T1000 (cell line): ENCODE measurements around the gene ZDHHC4.
"Not testable (repeated sequence)": the region's sequence is repeated elsewhere in the genome, so short reads cannot be mapped to it uniquely, and the experiment has no call there.

Experiments
- DNase-seq: peaks from one replicate; lab custom pipeline; 2025; ENCODE audit warnings: mixed read lengths; lab: John Stamatoyannopoulos, UW

ZDHHC4 gene

DNA sequence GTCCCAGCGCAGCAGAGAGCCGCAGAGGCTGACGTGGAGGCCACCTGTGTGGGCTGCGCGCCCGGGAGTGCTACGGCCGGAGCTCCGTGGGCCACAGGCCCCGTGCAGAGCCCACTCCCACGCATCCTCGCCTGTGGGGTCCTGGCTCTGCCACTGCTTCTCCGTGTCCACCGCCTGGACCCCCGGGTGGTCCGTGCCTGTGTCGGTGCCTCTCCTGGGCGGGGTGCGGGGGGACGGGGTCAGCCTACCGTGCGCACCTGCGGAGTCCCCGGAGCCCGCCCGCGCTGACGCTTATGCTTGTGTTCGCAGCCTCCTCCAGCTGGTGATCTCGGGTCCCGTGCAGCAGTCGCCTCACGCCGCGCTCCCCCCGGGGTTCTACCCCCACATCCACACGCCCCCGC lies 30.4 kb downstream of the ZDHHC4 start:
- DNase-seq = no peak

DNA sequence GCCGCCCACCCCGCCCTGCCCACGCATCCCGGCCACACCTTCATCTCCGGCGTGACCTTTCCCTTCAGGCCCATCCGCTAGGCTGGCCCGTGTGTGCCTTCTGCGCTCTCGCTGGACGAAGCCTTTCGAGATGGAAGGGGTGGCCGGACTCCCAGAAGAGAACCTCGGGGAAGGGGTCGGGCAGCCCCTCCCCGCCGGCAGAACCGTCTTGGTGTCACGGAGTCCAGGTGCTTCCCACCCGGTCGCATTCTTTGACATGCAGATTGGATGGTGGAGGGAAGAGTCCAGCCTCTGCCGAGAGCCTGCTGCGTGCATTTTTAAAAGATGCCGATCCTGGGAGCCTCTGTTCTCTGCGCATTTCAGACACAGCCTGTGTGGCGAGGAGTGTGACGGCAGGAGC lies 30.8 kb downstream of the ZDHHC4 start:
- DNase-seq = no peak

DNA sequence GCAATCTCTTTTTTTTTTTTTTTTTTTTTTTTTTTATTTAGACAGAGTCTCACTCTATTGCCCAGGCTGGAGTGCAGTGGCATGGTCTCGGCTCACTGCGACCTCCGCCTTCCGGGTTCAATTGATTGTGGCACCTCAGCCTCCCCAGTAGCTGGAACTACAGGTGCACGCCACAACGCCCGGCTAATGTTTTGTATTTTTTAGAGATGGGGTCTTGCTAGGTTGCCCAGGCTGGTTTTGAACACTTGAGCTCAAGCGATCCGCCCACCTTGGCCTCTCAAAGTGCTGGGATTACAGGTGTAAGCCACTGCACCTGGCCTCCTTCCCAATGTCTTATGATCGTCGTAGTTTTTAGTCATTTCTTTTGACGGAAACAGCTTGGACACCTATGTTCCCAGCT lies 31.5 kb downstream of the ZDHHC4 start:
- no peak for DNase-seq

DNA sequence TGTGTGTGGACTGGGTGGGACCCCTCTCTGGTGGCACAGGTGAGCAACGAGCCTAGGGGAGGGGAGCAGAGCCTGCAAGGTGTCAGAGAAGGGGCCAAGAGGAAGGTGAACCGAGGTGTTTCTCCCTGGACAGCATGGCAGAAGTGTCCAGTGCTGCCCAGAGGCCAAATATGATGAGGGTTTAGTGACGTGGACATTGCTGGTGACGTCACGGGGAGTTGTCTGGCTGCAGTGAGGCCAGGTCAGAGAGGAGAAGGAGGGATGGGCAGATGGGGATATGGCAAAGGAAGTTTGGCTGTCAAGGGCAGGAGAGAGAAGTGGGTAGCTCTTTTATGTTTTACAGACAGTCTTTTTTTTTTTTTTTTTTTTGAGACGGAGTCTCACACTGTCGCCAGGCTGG lies 35.6 kb downstream of the ZDHHC4 start:
- no peak for DNase-seq

DNA sequence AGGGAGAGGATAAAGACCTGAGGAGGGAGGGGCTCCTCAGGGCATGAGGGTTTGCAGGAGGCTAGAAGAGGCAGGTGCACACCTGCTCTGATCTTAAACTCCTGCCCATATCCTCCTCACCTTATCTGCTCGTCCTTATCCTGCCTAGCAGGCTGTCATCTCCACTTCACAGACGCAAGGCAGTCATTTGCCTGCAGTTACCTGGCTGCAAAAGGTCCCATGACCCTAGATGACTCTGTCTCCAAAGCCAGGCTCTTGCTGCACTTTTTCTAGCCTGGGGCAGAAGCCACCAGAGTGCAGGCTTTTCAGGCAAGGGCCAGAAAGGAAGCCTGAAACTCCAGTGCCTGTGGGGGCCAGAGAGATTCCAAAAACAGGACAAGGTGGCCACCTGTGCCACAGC lies 36.5 kb downstream of the ZDHHC4 start:
- DNase-seq = no peak

DNA sequence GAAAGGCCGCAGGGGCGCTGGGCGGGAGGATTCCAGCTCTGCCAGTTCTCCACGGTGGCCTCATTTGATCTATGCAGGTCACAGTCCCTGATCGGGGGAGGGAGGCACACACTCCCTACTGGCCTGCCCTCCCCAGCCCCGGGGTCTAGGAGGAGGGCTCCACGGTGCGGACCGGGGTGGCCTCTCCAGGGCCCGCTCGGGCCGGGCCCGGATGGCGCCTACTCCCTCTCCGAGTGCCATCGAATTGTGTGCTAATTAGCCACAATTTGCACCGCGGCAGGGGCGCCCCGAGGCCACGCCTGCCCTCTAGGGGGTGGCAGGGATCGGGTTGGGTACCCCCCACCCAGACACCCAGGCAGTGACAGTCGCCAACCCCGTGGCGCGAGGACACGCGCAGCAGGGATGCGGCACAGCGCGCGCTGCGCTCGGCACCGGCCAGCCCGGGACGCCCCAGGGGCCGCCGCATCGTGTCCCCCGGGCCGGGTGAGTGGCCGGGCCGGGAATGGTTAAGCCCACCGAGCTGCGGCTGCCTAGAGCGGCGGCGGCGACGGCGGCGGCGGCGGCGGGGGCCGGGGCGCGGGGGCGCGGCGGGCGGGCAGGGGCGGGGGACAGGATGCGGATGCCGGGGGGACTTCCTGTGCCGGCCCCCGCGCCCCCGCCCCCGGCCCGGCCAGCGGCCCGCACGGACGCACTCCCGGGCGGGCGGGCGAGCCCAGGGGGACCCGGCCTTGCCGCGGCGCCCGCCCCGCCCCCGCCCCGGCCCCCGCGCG lies 37.9 kb downstream of the ZDHHC4 start, which contains the start of gene ZNF853:
Gene ZNF853 (plus strand): TSS at position 658 of the 770 bp plus-strand sequence. CDS start 565 bp downstream, outside the sequence.
- no peak for DNase-seq

DNA sequence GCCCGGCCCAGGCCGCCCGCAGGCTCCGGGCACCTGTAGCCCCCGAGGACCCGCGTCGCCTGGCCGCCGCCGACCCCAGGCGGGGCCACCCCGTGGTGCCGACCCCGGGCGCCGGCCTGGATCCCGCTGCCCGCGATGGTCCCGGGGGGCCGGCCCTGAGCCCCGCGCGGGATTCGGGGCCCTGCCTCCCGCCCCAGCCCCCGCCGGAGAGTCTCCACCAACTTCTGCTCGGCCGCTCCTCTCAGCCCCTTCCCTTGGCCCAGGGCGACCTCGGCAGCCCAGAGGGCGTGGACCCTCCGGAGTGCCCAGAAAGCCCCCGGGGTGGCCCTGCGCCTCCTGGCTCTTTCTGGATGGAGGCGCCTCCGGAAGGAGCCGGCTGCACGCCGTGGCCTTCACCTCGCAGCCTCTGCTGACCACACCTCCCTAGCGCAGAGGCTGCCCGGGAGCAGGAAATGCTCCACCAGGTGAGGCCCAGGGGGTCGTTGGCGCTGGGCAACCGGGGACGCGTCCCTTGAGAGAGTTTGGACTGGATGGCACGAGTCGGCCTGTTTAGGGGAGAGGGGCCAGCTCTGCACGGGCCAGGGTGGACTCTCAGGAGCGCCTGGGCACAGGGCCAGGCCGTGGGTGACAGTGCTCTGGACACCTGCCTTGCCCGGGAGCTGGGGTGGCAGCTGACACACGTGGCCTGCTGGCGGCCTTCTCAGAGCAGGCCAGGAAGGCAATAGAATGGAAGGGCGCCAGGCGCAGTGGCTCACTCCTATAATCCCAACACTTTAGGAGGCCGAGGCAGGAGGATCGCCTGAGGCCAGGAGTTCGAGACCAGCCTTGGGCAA lies 38.7 kb downstream of the ZDHHC4 start:
- DNase-seq = no peak

DNA sequence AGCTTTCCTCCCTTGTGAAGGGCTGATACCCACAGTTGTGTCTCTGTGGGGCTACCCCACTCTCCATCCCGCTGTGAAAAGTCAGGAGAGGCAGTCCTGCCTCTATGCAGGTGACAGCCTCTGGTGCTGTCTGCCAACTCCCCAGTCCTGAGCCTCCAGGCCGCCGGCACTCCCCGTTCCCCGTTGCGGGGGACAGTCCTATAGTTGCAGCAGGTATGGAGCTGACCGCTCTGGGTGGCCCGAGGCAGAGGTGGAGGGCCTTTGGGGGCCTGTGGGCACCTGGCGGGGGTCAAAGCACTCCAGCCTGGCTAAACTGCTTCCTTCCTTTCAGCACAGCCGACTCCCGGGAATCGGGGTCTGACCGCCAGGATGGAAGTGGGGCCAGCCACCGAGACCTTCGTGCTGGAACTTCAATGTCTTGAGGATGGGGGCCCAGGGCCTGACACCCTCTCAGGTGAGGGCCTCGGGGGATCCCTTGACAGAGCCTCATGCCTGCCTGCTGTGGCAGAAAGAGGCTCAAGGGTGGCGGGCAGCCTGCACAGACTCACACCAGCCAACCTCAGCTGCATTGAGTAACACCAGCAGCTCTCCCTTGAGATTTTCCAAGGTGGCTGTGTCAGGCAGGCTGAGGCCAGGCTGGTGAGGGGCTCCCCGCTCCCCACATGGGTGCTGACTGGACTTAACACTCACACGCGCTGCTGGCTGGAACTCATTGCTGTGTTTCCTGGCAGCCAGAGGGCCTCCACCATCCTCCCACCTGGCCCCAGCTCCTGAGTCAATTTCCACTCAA lies 39.8 kb downstream of the ZDHHC4 start:
- no peak for DNase-seq

DNA sequence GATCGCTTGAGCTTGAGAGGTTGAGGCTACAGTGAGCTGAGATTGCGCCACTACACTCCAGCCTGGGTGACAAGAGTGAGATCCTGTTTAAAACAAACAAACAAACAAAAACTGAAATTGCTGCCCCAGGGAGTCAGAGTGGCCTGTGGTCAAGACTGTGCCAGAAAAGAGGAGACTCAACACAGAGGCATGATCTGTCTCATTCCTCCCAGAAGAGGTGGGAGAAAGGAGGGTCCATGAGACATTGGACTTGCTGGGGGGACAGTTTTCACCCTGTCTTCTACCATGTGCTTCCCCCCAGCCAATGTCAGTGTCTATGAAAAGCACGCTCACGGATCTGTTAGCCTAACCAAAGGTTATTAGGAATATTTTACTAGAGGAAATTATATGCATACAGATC lies 41.4 kb downstream of the ZDHHC4 start:
- DNase-seq = no peak

DNA sequence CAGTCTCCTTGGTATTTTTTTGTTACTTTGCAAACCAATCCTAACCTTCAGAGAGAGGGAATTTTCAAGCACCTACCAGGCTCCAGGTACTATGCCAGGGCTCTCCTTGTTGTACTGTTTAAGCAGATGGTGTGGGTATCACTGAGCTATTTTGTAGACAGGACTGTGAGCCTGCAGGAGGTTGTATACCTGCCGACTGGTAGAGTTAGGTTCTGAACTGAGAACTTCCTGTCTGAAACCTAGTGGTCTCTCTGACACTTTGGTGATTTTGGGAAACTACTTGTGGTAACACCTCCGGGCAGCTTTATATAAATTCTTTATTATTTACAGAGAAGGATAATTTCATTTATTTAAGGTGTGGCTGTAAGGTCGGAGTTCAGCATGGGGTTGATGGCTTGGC lies 42.7 kb downstream of the ZDHHC4 start:
- no peak for DNase-seq

DNA sequence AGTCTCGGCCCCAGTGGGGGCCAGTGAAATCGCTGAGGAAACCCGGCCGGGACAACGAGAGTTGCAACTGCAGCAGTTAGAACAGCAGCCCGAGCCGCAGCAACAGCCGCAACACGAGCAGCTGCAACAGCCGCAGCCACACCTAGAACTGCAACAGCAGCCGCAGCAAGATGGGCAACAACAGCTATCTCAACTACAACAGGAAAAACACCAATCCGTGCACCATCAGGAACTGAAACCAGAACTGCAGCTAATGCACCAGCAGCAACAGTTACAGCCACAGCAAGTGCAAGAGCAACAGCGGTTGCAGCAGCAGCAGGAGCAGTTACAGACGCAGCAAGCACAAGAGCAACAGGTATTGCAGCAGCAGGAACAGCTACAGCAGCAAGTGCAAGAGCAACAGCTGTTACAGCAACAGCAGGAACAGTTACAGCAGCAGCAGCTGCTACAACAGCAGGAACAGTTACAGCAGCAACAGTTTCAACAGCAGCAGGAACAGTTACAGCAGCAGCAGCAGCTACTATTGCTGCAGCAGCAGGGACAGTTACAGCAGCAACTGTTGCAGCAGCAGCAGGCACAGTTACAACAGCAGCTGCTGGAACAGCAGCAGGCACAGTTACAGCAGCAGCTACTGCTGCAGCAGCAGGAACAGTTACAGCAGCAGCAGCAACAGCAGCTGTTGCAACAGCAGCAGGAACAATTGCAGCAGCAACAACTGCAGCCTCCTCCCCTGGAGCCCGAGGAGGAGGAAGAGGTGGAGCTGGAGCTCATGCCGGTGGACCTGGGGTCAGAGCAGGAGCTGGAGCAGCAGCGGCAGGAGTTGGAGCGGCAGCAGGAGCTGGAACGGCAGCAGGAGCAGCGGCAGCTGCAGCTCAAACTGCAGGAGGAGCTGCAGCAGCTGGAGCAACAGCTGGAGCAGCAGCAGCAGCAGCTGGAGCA lies 44.2 kb downstream of the ZDHHC4 start:
- no peak for DNase-seq

DNA sequence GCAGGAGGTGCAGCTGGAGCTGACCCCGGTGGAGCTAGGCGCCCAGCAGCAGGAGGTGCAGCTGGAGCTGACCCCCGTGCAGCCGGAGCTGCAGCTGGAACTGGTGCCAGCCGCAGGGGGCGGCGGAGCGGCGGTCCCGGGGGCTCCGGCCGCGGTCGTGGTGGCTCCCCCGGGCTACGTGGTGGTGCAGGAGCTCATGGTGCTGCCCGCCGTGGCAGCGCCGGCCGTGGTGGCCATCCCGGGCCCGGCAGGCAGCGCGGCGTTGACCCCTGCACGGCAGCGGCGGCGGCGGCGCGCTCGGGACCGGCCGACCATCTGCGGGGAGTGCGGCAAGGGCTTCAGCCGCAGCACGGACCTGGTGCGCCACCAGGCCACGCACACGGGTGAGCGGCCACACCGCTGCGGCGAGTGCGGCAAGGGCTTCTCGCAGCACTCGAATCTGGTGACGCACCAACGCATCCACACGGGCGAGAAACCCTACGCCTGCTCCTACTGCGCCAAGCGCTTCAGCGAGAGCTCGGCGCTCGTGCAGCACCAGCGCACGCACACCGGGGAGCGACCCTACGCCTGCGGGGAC lies 45.0 kb downstream of the ZDHHC4 start:
- DNase-seq = no peak

DNA sequence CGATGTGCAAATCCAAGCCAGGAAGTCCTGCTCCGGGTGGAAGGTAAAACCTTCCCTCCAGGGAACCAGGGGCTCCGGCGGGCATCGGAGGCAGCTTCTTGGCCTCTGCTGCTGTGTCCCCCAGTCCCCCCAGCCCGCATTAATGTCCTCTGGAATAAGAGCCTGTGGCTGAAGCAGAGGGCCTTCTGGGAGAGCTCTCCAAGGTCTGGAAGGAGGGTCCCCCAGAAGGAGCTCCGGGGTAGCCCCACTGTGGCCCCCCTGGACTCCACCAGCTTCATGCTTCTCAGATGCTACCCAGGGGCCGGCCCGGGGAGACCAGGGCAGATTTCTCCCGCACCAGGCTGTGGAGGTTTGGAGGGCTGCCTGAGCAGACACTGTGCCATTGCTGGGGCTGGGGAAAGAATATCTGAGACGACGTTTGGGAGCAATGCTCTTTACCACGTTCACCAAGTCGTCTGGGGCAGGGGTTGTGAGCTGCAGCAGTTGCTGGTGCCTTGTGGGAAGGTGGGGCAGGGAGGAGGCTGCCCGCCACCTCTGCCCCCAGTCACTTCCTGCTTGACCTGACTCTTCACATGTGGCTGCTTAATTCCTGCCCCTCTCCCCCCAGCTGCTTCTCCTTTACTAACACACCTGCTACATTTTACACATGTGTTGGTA lies 46.5 kb downstream of the ZDHHC4 start:
- DNase-seq = no peak

DNA sequence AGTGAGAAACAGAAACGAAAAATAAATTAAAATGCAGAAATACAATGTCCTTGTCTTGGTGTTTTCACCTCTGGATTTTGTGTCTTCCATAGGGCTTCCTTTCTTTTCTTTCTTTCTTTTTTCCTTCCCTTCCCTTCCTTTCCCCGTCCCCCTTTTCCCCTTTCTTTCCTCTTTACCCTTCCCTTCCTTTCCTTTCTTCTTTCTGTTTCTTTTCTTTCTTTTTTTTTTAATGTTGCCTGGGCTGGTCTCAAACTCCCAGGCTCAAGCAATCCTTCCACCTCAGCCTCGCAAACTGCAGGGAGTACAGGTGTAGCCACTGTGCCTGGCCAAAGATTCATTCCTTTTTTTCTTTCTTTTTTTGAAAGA lies 47.0 kb downstream of the ZDHHC4 start:
- DNase-seq = no peak

DNA sequence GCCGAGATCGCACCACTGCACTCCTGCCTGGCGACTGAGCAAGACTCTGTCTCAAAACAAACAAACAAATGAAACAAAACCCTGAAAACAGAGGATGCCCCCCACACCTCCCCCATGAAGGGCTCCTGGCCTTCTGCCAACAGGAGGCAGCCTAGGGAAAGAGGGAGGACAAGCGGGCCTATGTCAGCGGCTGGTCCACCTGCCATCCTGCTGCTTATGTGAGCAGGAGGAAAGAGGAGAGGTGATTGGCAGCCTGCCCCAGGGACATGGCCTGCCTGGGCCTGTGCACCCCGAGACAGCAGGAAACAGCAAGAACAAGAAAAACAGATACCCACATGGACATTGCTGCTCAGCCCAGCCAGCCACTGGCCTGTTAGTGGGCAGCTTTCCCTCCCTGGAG lies 50.8 kb downstream of the ZDHHC4 start:
- DNase-seq = no peak

DNA sequence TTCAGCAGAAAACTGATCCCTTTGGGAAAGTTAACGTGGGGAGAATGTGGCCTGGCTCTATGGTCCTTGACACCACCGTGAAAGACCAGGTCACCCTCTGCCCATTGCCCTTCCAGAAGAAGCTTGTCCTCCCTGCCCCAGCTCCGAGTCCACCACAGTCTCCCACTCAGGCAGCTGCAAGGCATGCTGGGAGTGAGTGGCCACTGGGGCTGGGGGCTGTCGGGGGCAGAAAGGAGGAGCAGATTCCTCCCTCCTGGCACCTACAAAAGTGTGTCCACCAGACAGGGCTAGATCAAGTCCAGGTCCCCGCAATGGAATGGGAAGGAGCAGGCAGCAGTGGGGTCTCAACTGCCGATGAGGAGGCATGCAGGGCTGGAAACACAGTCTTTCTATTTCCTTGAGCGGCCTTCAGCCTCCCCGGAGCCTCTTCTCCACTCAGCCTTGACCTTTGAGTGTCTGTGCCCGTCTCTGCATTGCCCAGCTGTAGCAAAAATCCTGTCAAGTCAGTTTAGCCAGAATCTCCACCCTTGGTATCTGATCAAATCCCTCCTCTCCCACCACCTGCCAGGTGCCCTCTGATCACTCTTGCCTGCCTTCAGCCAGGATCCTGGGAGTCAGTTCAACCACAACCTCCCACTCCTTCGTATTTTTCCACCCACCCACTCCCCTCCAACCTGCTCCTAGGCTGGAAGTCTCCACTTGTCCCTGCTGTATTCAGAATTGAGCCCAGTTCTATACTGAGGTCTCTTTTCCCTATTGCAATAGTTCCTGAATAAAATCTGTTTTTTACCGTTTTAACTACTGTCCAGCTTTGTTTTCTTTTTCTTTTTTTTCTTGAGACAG lies 53.0 kb downstream of the ZDHHC4 start:
- no peak for DNase-seq

DNA sequence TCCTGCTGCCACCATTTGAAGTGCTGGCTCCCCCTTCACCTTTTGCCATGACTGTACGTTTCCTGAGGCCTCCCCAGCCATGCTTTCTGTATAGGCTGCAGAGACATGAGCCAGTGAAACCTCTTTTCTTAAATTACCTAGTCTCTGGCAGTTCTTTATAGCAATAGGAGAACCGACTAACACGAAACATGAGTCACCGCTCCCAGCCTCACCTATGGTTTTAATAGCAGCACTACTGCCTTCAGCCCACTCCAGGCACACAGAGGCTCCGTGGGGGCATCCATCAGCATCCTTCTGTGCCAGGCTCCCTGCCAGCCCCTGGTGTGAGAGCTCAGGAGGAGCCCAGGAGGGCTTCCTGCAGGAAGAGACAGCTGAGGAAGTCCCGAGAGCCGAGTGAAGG lies 54.4 kb downstream of the ZDHHC4 start:
- no peak for DNase-seq

DNA sequence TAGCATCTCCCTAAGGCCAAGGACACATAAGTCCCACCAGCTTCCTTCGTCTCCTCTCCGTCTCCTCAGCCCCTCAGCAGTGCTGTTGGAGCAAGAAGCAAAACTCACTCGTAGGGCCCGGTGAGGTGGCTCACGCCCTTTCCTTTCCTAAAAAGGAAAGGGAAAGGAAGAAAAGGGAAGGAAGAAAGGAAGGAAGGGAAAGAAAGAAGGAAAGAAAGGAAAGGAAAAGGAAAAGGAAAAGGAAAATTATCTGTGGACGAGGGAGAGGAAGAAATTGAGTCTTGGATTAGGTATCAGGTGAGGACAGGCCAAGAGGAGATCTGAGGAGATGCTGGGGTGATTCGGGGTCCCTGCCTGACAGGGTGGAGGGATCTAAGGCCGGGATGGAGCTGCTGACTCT lies 56.8 kb downstream of the ZDHHC4 start:
- no peak for DNase-seq

DNA sequence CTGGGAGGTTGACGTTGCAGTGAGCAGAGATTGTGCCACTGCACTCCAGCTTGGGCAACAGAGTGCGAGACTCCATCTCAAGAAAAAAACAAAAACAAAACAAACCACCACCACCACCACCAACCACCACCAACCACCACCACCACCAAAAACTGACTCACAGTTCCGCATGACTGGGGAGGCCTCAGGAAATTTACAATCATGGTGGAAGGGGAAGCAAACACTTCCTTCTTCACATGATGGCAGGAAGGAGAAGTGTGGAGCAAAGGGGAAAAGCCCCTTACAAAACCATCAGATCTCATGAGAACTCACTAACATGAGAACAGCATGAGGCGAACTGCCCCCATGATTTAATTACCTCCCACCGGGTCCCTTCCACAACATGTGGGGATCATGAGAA lies 57.7 kb downstream of the ZDHHC4 start:
- DNase-seq = not testable (repeated sequence)
